ENCODE measurements around the gene CLDN1.
A peak's percentile ranks its signal among the peaks of the same experiment; 100 is the strongest.

Gene CLDN1

GRCh38 chr3:190326361-190326760 lies 4.1 kb upstream of the CLDN1 start:
- H3K27ac ChIP-seq: no peak overlapping the region
- POLR2A ChIA-PET (ENCODE audit: low non-redundant PET): no interaction called here
- DNase-seq (ENCODE audit: low spot score): no peak
- CTCF ChIA-PET: no interaction called here
- no peak for TF ChIP-seq CTCF (conservative IDR thresholded peaks at IDR 0.05; ENCODE audit: low read depth)

GRCh38 chr3:190325923-190326322 lies 3.7 kb upstream of the CLDN1 start:
- H3K27ac ChIP-seq: no peak overlapping the region
- POLR2A ChIA-PET (ENCODE audit: low non-redundant PET): no interaction called here
- CTCF ChIA-PET: no interaction called here
- DNase-seq (ENCODE audit: low spot score): peak; percentile 68
- TF ChIP-seq CTCF (conservative IDR thresholded peaks at IDR 0.05; ENCODE audit: low read depth): no peak

GRCh38 chr3:190323246-190323626 lies 990 bp upstream of the CLDN1 start:
- ChIA-PET CTCF (interaction anchor here (0.6 to 2.6 kb wide), 15 partner anchors 13 to 362 kb away, joined by 3 to 18 read pairs (median 4); no protein-coding TSS in a partner anchor), POLR2A (ENCODE audit: low non-redundant PET) (no interaction called here)
- H3K27ac ChIP-seq: no peak overlapping the region
- DNase-seq (ENCODE audit: low spot score): no peak
- TF ChIP-seq CTCF (conservative IDR thresholded peaks at IDR 0.05; ENCODE audit: low read depth): no peak

GRCh38 chr3:190322604-190323245 lies 479 bp upstream of the CLDN1 start:
- CTCF ChIA-PET: interaction anchor here (0.6 to 2.6 kb wide), 31 partner anchors 12 to 362 kb away, joined by 3 to 18 read pairs (median 3); no protein-coding TSS in a partner anchor
- DNase-seq (ENCODE audit: low spot score): no peak

GRCh38 chr3:190320594-190321362 lies 1.5 kb downstream of the CLDN1 start:
- POLR2A ChIA-PET (ENCODE audit: low non-redundant PET): no interaction called here
- CTCF ChIA-PET: interaction anchor here (2.6 kb wide), 1 partner anchor 96 kb away, joined by 18 read pairs; no protein-coding TSS in a partner anchor
- DNase-seq (ENCODE audit: low spot score): no peak
- TF ChIP-seq CTCF (conservative IDR thresholded peaks at IDR 0.05; ENCODE audit: low read depth): no peak
- H3K27ac ChIP-seq: no peak overlapping the region

More at GRCh38 chr3:190322604-190323245, 479 bp upstream of the CLDN1 start:
- POLR2A ChIA-PET (ENCODE audit: low non-redundant PET): no interaction called here
- peak; percentile 73 for TF ChIP-seq CTCF (conservative IDR thresholded peaks at IDR 0.05; ENCODE audit: low read depth)
- peak overlapping the region; percentile 16; the same call in 1 of the 2 replicates for H3K27ac ChIP-seq

GRCh38 chr3:190319660-190320059 lies 2.6 kb downstream of the CLDN1 start:
- ChIA-PET POLR2A (ENCODE audit: low non-redundant PET) (no interaction called here), CTCF (no interaction called here)
- no peak for TF ChIP-seq CTCF (conservative IDR thresholded peaks at IDR 0.05; ENCODE audit: low read depth)
- DNase-seq (ENCODE audit: low spot score): peak; percentile 93
- no peak overlapping the region for H3K27ac ChIP-seq
